ENCODE data around the gene LECT2. TPM values are rescaled to one million over a fixed set of nuclear protein-coding genes. Genes with fewer than 3 reads are reported as not detected.

Gene LECT2
- total RNA-seq, 1 donor from 2014 or later: not detected

DNA sequence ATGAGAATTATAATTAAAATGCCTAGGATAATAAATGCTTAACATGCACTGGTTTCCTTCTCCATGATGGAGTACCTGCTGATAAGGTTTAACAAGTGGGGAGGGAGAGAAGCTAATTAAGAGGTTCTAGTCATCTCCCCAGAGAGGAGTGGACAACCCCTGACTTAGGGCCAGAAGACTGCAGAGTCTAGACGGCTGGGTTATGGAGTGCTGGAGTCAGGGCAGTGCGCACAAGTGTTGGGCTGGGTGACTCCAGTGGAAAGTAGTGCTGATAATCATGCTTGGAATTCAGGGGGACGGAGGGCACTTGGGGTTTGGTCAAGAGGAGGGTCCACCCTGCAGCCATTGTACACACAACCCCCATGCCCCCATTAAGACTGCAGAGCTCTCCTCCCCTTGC is 41.2 kb upstream of the LECT2 start:
- H3K27me3 Mint-ChIP-seq (ENCODE audit: unreplicated experiment): peaks cover 3% of the 10 kb centered on the region
- no peak for DNase-seq
- H3K4me1 Mint-ChIP-seq (ENCODE audit: low read depth, unreplicated experiment): no peaks in the 10 kb centered on the region
- H3K27ac Mint-ChIP-seq (ENCODE audit: unreplicated experiment): no peak overlapping the region
- TF ChIP-seq, protein P1, sequence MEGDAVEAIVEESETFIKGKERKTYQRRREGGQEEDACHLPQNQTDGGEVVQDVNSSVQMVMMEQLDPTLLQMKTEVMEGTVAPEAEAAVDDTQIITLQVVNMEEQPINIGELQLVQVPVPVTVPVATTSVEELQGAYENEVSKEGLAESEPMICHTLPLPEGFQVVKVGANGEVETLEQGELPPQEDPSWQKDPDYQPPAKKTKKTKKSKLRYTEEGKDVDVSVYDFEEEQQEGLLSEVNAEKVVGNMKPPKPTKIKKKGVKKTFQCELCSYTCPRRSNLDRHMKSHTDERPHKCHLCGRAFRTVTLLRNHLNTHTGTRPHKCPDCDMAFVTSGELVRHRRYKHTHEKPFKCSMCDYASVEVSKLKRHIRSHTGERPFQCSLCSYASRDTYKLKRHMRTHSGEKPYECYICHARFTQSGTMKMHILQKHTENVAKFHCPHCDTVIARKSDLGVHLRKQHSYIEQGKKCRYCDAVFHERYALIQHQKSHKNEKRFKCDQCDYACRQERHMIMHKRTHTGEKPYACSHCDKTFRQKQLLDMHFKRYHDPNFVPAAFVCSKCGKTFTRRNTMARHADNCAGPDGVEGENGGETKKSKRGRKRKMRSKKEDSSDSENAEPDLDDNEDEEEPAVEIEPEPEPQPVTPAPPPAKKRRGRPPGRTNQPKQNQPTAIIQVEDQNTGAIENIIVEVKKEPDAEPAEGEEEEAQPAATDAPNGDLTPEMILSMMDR (IDR thresholded peaks at IDR 0.05; ENCODE audit: partially characterized antibody, unreplicated experiment): no peak
- no peaks in the 10 kb centered on the region for H3K36me3 Mint-ChIP-seq (ENCODE audit: unreplicated experiment)
- peaks cover 3% of the 10 kb centered on the region for H3K9me3 Mint-ChIP-seq (ENCODE audit: unreplicated experiment)
- H3K4me3 Mint-ChIP-seq (ENCODE audit: unreplicated experiment): no peak overlapping the region

DNA sequence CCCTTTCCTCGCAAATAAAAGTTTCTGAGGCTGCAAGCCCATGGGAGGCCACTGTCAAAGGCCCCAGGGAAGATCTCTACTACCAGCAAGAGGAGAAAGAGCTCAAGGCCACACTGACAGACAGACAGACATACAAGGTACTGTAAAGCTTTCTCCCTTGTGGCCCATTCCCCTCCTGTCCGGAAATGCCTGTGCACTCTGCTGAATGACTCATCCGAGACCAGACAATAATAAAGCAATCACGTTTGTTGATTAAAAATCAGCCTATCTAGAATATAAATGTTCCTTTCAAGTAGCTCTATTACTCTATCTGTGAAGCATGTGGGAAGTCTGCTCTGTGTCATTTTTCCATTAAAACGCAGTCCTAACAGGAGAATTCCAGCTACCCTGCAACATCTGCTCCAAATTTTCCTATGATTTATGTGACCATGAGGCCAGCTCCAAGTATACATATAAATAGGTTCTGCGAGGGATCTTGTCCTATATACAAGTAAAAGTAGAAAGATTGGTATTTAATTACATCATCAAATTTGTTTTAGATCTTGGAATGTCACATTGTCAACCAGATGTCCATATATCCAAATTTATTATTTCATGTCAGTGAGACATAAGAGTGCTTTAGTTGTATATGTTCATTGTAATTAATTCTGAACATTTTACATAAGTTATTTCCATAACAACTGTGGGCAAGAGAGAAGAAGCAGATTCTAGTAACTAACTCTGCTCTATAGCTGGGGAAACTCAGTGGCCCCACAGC is 39.3 kb upstream of the LECT2 start:
- no peak overlapping the region for H3K27ac Mint-ChIP-seq (ENCODE audit: unreplicated experiment)
- no peak for DNase-seq
- no peak overlapping the region for H3K4me3 Mint-ChIP-seq (ENCODE audit: unreplicated experiment)
- TF ChIP-seq, protein P1 (IDR thresholded peaks at IDR 0.05; ENCODE audit: partially characterized antibody, unreplicated experiment): no peak
- H3K4me1 Mint-ChIP-seq (ENCODE audit: low read depth, unreplicated experiment): peaks cover 2% of the 10 kb centered on the region
- peaks cover 5% of the 10 kb centered on the region for H3K36me3 Mint-ChIP-seq (ENCODE audit: unreplicated experiment)
- H3K9me3 Mint-ChIP-seq (ENCODE audit: unreplicated experiment): peaks cover 3% of the 10 kb centered on the region
- H3K27me3 Mint-ChIP-seq (ENCODE audit: unreplicated experiment): peaks cover 1% of the 10 kb centered on the region

DNA sequence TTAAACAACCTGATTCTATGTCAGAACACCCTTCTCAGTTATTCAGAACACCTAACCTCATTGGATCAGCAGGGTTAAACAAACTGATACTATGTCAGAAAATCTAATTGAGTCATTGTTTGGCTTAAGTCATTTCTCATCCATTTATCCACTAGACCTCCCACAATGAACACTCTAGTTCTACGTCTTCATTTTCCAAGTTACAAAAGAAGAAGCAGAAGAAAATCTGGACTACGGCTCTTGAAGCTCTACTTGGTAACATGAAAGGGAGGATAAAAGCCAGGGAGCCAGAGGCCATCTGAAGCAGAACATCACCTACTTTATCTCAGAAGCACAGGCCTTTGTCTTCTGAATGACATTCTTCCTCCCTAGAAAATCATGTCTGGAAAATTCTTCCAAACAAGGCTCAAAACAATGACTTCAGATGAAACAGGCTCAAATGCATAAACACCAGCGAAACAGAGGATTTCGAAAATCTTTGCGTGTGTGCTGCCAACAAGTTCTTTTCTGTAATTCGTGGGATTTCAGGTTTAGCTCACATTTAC is 38.6 kb upstream of the LECT2 start:
- DNase-seq: no peak
- H3K36me3 Mint-ChIP-seq (ENCODE audit: unreplicated experiment): peaks cover 5% of the 10 kb centered on the region
- peaks cover 2% of the 10 kb centered on the region for H3K4me1 Mint-ChIP-seq (ENCODE audit: low read depth, unreplicated experiment)
- H3K4me3 Mint-ChIP-seq (ENCODE audit: unreplicated experiment): no peak overlapping the region
- peaks cover 1% of the 10 kb centered on the region for H3K27me3 Mint-ChIP-seq (ENCODE audit: unreplicated experiment)
- H3K9me3 Mint-ChIP-seq (ENCODE audit: unreplicated experiment): peaks cover 3% of the 10 kb centered on the region
- TF ChIP-seq, protein P1 (IDR thresholded peaks at IDR 0.05; ENCODE audit: partially characterized antibody, unreplicated experiment): no peak
- no peak overlapping the region for H3K27ac Mint-ChIP-seq (ENCODE audit: unreplicated experiment)

DNA sequence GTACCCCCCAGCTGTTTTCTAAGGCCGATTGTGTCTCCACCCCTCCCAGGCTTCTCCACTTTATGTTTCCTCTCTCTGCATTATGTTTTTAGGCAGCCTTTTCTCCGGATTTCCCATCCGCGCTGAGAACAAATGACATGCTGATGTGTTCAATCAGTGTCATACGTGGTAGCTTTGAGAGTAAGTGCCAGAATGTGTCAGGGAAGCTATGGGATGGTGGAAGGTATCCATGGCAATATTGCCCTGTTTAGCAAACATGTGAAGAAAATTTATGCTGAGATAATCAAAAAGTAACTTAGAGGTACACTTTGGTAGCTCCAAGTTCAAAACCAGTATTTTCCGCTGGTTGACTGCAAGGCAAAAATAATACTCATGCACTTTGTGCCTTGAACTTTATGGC is 36.6 kb upstream of the LECT2 start:
- no peak overlapping the region for H3K4me3 Mint-ChIP-seq (ENCODE audit: unreplicated experiment)
- TF ChIP-seq, protein P1 (IDR thresholded peaks at IDR 0.05; ENCODE audit: partially characterized antibody, unreplicated experiment): no peak
- peaks cover 3% of the 10 kb centered on the region for H3K9me3 Mint-ChIP-seq (ENCODE audit: unreplicated experiment)
- no peaks in the 10 kb centered on the region for H3K27me3 Mint-ChIP-seq (ENCODE audit: unreplicated experiment)
- peaks cover 2% of the 10 kb centered on the region for H3K4me1 Mint-ChIP-seq (ENCODE audit: low read depth, unreplicated experiment)
- no peak for DNase-seq
- no peak overlapping the region for H3K27ac Mint-ChIP-seq (ENCODE audit: unreplicated experiment)
- H3K36me3 Mint-ChIP-seq (ENCODE audit: unreplicated experiment): peaks cover 5% of the 10 kb centered on the region
